Caco-2 (cell line): ENCODE results near the gene LGALS7B. TPM values are rescaled to one million over a fixed set of nuclear protein-coding genes. Genes with fewer than 3 reads are reported as not detected.

ENCODE experiments used
- BruUV-seq: library from RNA; stranded (reverse); fragments of 400-500 nt; replicated peaks from 2 replicates; lab custom pipeline; 2021; lab: Mats Ljungman, UMichigan
- CTCF ChIA-PET: fragments of 300-600 bp; sonication (Branson Sonifier 250); formaldehyde crosslinking; loops from one replicate; lab custom pipeline; 2022; ENCODE audit warnings: antibody characterized with exemption; lab: Charles Lee
- POLR2A ChIA-PET: fragments of 300-600 bp; sonication (Branson Sonifier 250); formaldehyde crosslinking; loops from one replicate; lab custom pipeline; 2022; ENCODE audit warnings: antibody characterized with exemption; lab: Charles Lee
- DNase-seq, 2 experiments: peaks; one replicate each; pipeline versions ENCODE4 v3.0.0 to v3.0.0-alpha.2; 2020 to 2022
- H3K27me3 ChIP-seq: replicated peaks from 2 replicates; pipeline ENCODE4 v1.6.0; 2011; ENCODE audit warnings: low read length; ENCODE audit not compliant: control insufficient read depth, insufficient read depth
- H3K36me3 ChIP-seq: 2 replicates; pipeline ENCODE4 v1.5.1; 2011; ENCODE audit warnings: low read length; ENCODE audit not compliant: control insufficient read depth, insufficient read depth
- H3K4me1 ChIP-seq: fragments of 250-450 bp; sonication (Bioruptor Pico); 2 replicates; pipeline ENCODE4 v1.5.1; 2020; ENCODE audit warnings: mild to moderate bottlenecking
- H3K4me3 ChIP-seq: 2 replicates; pipeline ENCODE4 v1.5.1; 2011; ENCODE audit warnings: low read depth, mild to moderate bottlenecking, control low read depth, low read length
- H3K9me3 ChIP-seq: fragments of 250-450 bp; sonication (Bioruptor Pico); 2 replicates; pipeline ENCODE4 v1.5.1; 2020; ENCODE audit warnings: mild to moderate bottlenecking, moderate library complexity
- H3K27ac Mint-ChIP-seq: one replicate; pipeline ENCODE4 v1.8.0; 2022; ENCODE audit warnings: mixed read lengths; ENCODE audit not compliant: unreplicated experiment
- H3K27me3 Mint-ChIP-seq: one replicate; pipeline ENCODE4 v1.8.0; 2022; ENCODE audit warnings: mixed read lengths; ENCODE audit not compliant: insufficient read depth, unreplicated experiment
- H3K36me3 Mint-ChIP-seq: one replicate; pipeline ENCODE4 v1.8.0; 2022; ENCODE audit warnings: mild to moderate bottlenecking, mixed read lengths; ENCODE audit not compliant: insufficient read depth, unreplicated experiment
- H3K4me1 Mint-ChIP-seq: one replicate; pipeline ENCODE4 v1.8.0; 2022; ENCODE audit warnings: low read depth, mixed read lengths; ENCODE audit not compliant: unreplicated experiment
- H3K4me3 Mint-ChIP-seq: one replicate; pipeline ENCODE4 v1.8.0; 2022; ENCODE audit warnings: mild to moderate bottlenecking, moderate library complexity, mixed read lengths; ENCODE audit not compliant: unreplicated experiment
- H3K9me3 Mint-ChIP-seq: one replicate; pipeline ENCODE4 v1.8.0; 2022; ENCODE audit warnings: mixed read lengths; ENCODE audit not compliant: unreplicated experiment
- CTCF ChIP-seq, 2 experiments: fragments of 200-600 bp in 1 of 2; IDR thresholded peaks; 1 replicate in 1 of 2; 2 replicates in 1 of 2; pipeline versions ENCODE4 v1.5.1 to v1.8.0; 2011 to 2022; ENCODE audit warnings: antibody characterized with exemption in 1 of 2, control low read depth in 1 of 2, inconsistent platforms in 1 of 2, low read depth in 1 of 2, low read length in 1 of 2, mild to moderate bottlenecking in 1 of 2, moderate library complexity in 1 of 2; ENCODE audit not compliant: insufficient read depth in 1 of 2, severe bottlenecking in 1 of 2, unreplicated experiment in 1 of 2
- intact Hi-C: fragments of 100-400 bp; cut with micrococcal nuclease; formaldehyde crosslinking; loops from one replicate; pipeline ENCODE4 v1.10.0; 2022; ENCODE audit not compliant: unreplicated experiment
- total RNA-seq: library from RNA; stranded (reverse); gene quantifications from 2 replicates; pipeline ENCODE4 v1.2.3, GENCODE V29; 2022

LGALS7B gene
- total RNA-seq, 1 experiment from 2014 or later, result not detected

- ChIA-PET CTCF (no interaction called here), POLR2A (no interaction called here)
- H3K9me3 Mint-ChIP-seq, result no peaks in the 10 kb centered on the region
- H3K4me1 ChIP-seq, result no peaks in the 10 kb centered on the region; the same call in 1 of the 2 replicates
- H3K4me1 Mint-ChIP-seq, result no peaks in the 10 kb centered on the region
- BruUV-seq, result no TSS peak
- no peaks in the 10 kb centered on the region; the same call in 1 of the 2 replicates for H3K9me3 ChIP-seq
- DNase-seq, result no peak
- no peak overlapping the region for H3K4me3 ChIP-seq
- H3K36me3 ChIP-seq, result no peaks in the 10 kb centered on the region
- no peak for TF ChIP-seq CTCF (IDR thresholded peaks at IDR 0.05; ENCODE audit: insufficient read depth in 1 of 2, low read depth in 1 of 2, low read length in 1 of 2, severe bottlenecking in 1 of 2, unreplicated experiment in 1 of 2)
- no peaks in the 10 kb centered on the region for H3K27me3 Mint-ChIP-seq
- intact Hi-C loops, result no loop called here
- H3K27ac Mint-ChIP-seq, result no peak overlapping the region
- H3K4me3 Mint-ChIP-seq, result no peak overlapping the region
- H3K36me3 Mint-ChIP-seq, result no peaks in the 10 kb centered on the region
- H3K27me3 ChIP-seq, result no peaks in the 10 kb centered on the region
Measured at GRCh38 chr19:38801359-38802095, 12.5 kb downstream of the LGALS7B start.

GRCh38 chr19:38803543-38803942, 14.5 kb downstream of the LGALS7B start:
- Mint-ChIP-seq H3K4me3 (no peak overlapping the region), H3K4me1 (peaks cover 16% of the 10 kb centered on the region)
- no TSS peak for BruUV-seq

GRCh38 chr19:38805180-38805579, 16.2 kb downstream of the LGALS7B start:
- H3K27me3 ChIP-seq, result no peaks in the 10 kb centered on the region
- H3K4me1 ChIP-seq, result peaks cover 16% of the 10 kb centered on the region
- no peak for TF ChIP-seq CTCF (IDR thresholded peaks at IDR 0.05; ENCODE audit: insufficient read depth in 1 of 2, low read depth in 1 of 2, low read length in 1 of 2, severe bottlenecking in 1 of 2, unreplicated experiment in 1 of 2)
- H3K36me3 ChIP-seq, result no peaks in the 10 kb centered on the region
- no peak overlapping the region for H3K4me3 ChIP-seq
- POLR2A ChIA-PET, result no interaction called here
- H3K9me3 ChIP-seq, result no peaks in the 10 kb centered on the region; the same call in 1 of the 2 replicates
- Mint-ChIP-seq H3K27me3 (no peaks in the 10 kb centered on the region), H3K9me3 (peaks cover 7% of the 10 kb centered on the region), H3K4me3 (no peak overlapping the region), H3K27ac (no peak overlapping the region), H3K36me3 (no peaks in the 10 kb centered on the region), H3K4me1 (peaks cover 22% of the 10 kb centered on the region)
- DNase-seq, result no peak
- BruUV-seq, result no TSS peak
- CTCF ChIA-PET, result no interaction called here
- intact Hi-C loops, result no loop called here

More at GRCh38 chr19:38803543-38803942, 14.5 kb downstream of the LGALS7B start:
- H3K36me3 Mint-ChIP-seq, result no peaks in the 10 kb centered on the region
- H3K27me3 ChIP-seq, result no peaks in the 10 kb centered on the region
- H3K4me3 ChIP-seq, result no peak overlapping the region
- H3K27me3 Mint-ChIP-seq, result no peaks in the 10 kb centered on the region
- H3K36me3 ChIP-seq, result no peaks in the 10 kb centered on the region
- intact Hi-C loops, result no loop called here
- no peaks in the 10 kb centered on the region; the same call in 1 of the 2 replicates for H3K9me3 ChIP-seq
- no peak for DNase-seq
- TF ChIP-seq CTCF (IDR thresholded peaks at IDR 0.05; ENCODE audit: insufficient read depth in 1 of 2, low read depth in 1 of 2, low read length in 1 of 2, severe bottlenecking in 1 of 2, unreplicated experiment in 1 of 2), result no peak
- H3K9me3 Mint-ChIP-seq, result no peaks in the 10 kb centered on the region
- ChIA-PET CTCF (no interaction called here), POLR2A (no interaction called here)
- H3K27ac Mint-ChIP-seq, result no peak overlapping the region
- H3K4me1 ChIP-seq, result peaks cover 13% of the 10 kb centered on the region
